Suprapubic skin (tissue), 4 donors: Measurements from ENCODE around the gene SORCS2. TPM values are rescaled to one million over a fixed set of nuclear protein-coding genes. Genes with fewer than 3 reads are reported as not detected.

Source experiments
- DNase-seq, 2 donors: peaks; one replicate each; pipeline ENCODE4 v3.0.0-alpha.2; 2019; ENCODE audit warnings: low spot score in 2 of 2
- H3K27ac ChIP-seq: fragments of 200-600 bp; sonication (generic); one replicate; pipeline ENCODE4 v1.5.1; 2019
- H3K27me3 ChIP-seq: fragments of 200-600 bp; sonication (generic); one replicate; pipeline ENCODE4 v1.5.1; 2019
- H3K36me3 ChIP-seq: fragments of 200-600 bp; sonication (generic); one replicate; pipeline ENCODE4 v1.5.1; 2019
- H3K4me1 ChIP-seq: fragments of 200-600 bp; sonication (generic); one replicate; pipeline ENCODE4 v1.5.1; 2019
- H3K4me3 ChIP-seq: fragments of 200-600 bp; sonication (generic); one replicate; pipeline ENCODE4 v1.5.1; 2019; ENCODE audit warnings: mild to moderate bottlenecking
- H3K9me3 ChIP-seq: fragments of 200-600 bp; sonication (generic); one replicate; pipeline ENCODE4 v1.5.1; 2019
- EP300 ChIP-seq: sonication (generic); formaldehyde crosslinking; IDR thresholded peaks from one replicate; pipeline ENCODE4 v1.6.1; 2017; ENCODE audit warnings: antibody characterized with exemption
- POLR2A ChIP-seq, 2 donors: fragments of 450-650 bp; IDR thresholded peaks; one replicate each; pipeline ENCODE4 v1.6.1; 2017; ENCODE audit warnings: antibody characterized with exemption in 2 of 2, mild to moderate bottlenecking in 2 of 2, moderate library complexity in 2 of 2
- POLR2AphosphoS5 ChIP-seq, 3 donors: sonication (generic); formaldehyde crosslinking; IDR thresholded peaks; one replicate each; pipeline ENCODE4 v1.6.1; 2017; ENCODE audit warnings: antibody characterized with exemption in 3 of 3
- WGBS: methylation state at CpG from one replicate; pipeline ENCODE4 v1.1.5; 2018; 5-methylcytosine and 5-hydroxymethylcytosine counted together
- total RNA-seq, 4 donors: library from RNA; depleted of rRNA; stranded (reverse); fragments of >200 nt; gene quantifications; one replicate each; pipeline ENCODE4 v1.1.0, GENCODE V29; 2016
- TF ChIP-seq, protein P1 (sequence below), 2 donors: fragments of 200-600 bp in 1 of 2; fragments of 450-650 bp in 1 of 2; sonication (generic) in 1 of 2; IDR thresholded peaks; one replicate each; pipeline ENCODE4 v1.5.1; 2016 to 2019; ENCODE audit warnings: antibody characterized with exemption in 2 of 2, mild to moderate bottlenecking in 1 of 2, moderate library complexity in 1 of 2

Gene SORCS2
- total RNA-seq, 4 donors from 2014 or later, result 0.94 to 4.6 (median 1.3) TPM

DNA sequence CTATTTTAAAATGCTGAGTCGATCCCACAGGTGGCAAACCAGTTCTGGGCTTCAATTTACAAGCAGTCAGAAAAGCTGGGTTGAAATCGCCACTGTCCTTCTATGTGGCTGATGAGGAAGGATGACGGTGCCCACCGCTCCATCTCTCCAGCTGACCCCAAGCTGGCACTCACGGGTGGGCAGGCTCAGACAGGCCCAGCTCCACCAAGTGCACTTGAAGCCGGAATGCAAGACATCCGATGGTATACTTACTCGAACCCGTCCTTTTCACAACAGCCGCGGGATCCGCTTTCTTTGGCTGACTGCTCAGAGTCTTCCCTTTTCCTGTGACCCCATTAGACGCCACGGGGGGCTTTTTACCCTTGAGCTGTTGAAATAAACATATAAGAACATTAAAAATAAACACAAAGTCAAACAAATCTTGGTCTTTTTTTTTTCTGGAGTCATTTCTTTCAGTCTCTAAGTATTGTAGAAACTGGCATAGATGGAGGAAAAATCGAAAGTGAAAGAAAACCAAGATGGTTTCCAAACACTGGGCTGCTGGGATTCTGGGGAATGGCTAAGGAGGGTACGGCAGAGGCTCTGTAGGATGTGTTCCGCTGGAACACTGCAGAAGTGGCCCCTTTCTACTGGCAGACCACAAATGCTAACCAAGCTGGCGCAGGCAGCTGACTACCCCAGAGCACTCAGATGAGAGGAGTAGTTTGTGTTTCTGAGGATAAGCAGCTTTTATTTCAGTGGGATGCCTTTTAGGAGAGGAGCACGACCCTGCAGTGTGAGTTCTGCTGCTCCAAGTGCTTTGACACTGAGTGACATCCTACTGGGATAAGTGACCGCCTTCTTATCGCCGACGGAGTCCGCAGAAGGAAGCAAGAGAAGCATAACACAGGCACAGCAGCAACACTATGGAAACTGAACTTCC is 586.4 kb downstream of the SORCS2 start:
- TF ChIP-seq POLR2A (IDR thresholded peaks at IDR 0.05) (no peak), POLR2AphosphoS5 (IDR thresholded peaks at IDR 0.05) (no peak), EP300 (no peak)
- TF ChIP-seq, protein P1, sequence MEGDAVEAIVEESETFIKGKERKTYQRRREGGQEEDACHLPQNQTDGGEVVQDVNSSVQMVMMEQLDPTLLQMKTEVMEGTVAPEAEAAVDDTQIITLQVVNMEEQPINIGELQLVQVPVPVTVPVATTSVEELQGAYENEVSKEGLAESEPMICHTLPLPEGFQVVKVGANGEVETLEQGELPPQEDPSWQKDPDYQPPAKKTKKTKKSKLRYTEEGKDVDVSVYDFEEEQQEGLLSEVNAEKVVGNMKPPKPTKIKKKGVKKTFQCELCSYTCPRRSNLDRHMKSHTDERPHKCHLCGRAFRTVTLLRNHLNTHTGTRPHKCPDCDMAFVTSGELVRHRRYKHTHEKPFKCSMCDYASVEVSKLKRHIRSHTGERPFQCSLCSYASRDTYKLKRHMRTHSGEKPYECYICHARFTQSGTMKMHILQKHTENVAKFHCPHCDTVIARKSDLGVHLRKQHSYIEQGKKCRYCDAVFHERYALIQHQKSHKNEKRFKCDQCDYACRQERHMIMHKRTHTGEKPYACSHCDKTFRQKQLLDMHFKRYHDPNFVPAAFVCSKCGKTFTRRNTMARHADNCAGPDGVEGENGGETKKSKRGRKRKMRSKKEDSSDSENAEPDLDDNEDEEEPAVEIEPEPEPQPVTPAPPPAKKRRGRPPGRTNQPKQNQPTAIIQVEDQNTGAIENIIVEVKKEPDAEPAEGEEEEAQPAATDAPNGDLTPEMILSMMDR (IDR thresholded peaks at IDR 0.05), result no peak
- Histone ChIP-seq H3K4me3 (no peak overlapping the region), H3K27ac (no peak overlapping the region), H3K4me1 (peaks cover 14% of the 10 kb centered on the region), H3K36me3 (peaks cover 45% of the 10 kb centered on the region), H3K9me3 (no peaks in the 10 kb centered on the region), H3K27me3 (no peaks in the 10 kb centered on the region)
- peak in 1 of 2 donors; percentile 54 for DNase-seq
- 85% methylated on average over 24 of the region's 24 CpGs for WGBS

DNA sequence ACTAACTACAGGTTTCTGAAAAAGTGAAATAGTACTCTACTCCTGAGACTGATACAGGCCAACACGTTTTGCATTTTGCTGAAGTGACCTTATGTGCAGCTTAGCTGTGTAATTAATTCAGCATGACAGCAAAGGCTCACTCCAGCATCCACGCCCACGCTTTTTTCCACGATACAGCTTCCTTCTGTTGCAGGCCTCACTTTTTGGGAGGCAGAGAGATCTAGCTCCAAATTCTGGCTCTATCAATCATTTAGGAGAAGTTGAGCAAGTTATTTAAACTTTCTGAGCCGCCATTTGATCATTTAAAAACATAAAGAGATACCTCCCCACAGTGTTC is 587.1 kb downstream of the SORCS2 start:
- WGBS, result 60% methylated on average over 5 of the region's 5 CpGs
- Histone ChIP-seq H3K4me3 (no peak overlapping the region), H3K9me3 (no peaks in the 10 kb centered on the region), H3K27ac (no peak overlapping the region), H3K36me3 (peaks cover 39% of the 10 kb centered on the region), H3K4me1 (peaks cover 14% of the 10 kb centered on the region), H3K27me3 (no peaks in the 10 kb centered on the region)
- peak in 1 of 2 donors; percentile 56 for DNase-seq
- TF ChIP-seq POLR2A (IDR thresholded peaks at IDR 0.05) (no peak), POLR2AphosphoS5 (IDR thresholded peaks at IDR 0.05) (no peak), EP300 (no peak)
- TF ChIP-seq, protein P1 (IDR thresholded peaks at IDR 0.05), result no peak

DNA sequence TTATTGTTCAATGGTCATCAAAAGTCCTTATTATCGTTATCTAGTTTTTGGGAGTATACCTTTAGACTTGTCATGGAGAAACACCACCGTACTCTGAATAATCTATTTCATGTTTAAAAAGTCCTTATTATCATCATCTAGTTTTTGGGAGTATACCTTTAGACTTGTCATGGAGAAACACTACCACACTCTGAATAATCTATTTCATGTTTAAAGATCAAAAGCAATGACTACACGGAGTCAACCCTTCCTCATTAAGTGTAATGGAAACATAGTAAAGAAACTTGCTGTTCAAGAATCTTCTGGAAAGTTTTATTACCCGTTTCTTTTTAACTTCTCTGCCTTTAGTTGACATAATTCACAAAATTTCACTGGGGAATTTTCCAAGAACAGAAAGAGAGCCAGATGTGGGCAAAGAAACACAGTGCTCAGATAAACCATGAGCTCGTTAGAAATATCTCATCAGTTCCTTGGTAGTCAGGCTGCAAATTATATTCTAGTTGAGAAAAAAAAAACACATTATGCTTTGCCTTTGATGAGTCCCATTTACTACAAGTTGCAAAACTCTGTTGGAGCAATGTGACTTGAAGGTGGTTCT is 588.5 kb downstream of the SORCS2 start:
- Histone ChIP-seq H3K4me3 (no peak overlapping the region), H3K9me3 (no peaks in the 10 kb centered on the region), H3K4me1 (peaks cover 14% of the 10 kb centered on the region), H3K36me3 (peaks cover 44% of the 10 kb centered on the region), H3K27me3 (no peaks in the 10 kb centered on the region), H3K27ac (no peak overlapping the region)
- no peak for DNase-seq
- 73% methylated on average over 5 of the region's 5 CpGs for WGBS
- no peak for TF ChIP-seq POLR2A (IDR thresholded peaks at IDR 0.05)
- TF ChIP-seq EP300, result no peak
- TF ChIP-seq, protein P1 (IDR thresholded peaks at IDR 0.05), result no peak
- TF ChIP-seq POLR2AphosphoS5 (IDR thresholded peaks at IDR 0.05), result no peak

DNA sequence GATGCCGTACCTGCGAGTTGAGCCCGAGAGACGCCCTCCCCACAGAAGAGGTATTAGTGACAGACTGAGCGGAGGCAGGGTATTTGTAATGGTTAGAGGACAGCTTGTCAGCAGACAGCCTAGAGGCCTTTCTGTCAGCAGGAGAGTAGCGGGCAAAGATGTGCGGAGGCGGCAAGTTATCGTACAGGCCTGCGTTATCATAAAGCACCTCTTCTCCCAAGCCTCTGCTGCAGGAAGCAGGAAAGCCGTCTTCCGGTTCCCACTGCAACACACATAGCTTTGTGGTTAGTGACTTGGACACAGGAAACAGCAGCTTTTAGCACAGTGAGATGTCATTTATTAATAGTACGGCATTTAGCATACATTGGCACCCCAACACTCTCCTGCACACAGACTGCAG is 589.0 kb downstream of the SORCS2 start:
- WGBS, result 66% methylated on average over 12 of the region's 13 CpGs
- DNase-seq, result peak in 1 of 2 donors; percentile 32
- TF ChIP-seq, protein P1 (IDR thresholded peaks at IDR 0.05), result no peak
- Histone ChIP-seq H3K9me3 (no peaks in the 10 kb centered on the region), H3K4me1 (peaks cover 14% of the 10 kb centered on the region), H3K36me3 (peaks cover 44% of the 10 kb centered on the region), H3K4me3 (no peak overlapping the region), H3K27me3 (no peaks in the 10 kb centered on the region), H3K27ac (no peak overlapping the region)

DNA sequence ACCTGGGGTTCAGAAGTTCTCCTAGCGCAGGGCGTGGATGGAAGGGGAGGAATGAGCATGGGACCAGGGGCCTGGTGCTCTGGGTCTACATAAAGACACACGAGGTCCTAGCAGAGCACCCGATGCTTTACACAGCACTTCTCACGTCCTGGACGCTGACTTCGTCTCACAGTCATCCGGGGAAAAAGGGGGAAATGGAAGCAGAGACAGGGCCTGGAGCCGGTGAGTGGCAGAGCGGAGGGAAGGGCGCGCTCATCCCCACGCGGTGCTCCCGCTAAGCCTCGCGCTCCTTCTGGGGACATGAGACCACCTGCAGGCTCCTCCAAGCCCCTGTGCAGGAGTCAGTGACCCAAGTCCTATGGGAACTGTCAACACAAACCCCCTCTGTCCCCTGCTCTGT is 589.7 kb downstream of the SORCS2 start:
- Histone ChIP-seq H3K27me3 (no peaks in the 10 kb centered on the region), H3K4me1 (peaks cover 14% of the 10 kb centered on the region), H3K36me3 (peaks cover 42% of the 10 kb centered on the region), H3K9me3 (no peaks in the 10 kb centered on the region), H3K4me3 (no peak overlapping the region), H3K27ac (no peak overlapping the region)
- no peak for TF ChIP-seq POLR2AphosphoS5 (IDR thresholded peaks at IDR 0.05)
- TF ChIP-seq POLR2A (IDR thresholded peaks at IDR 0.05), result no peak
- TF ChIP-seq, protein P1 (IDR thresholded peaks at IDR 0.05), result no peak
- TF ChIP-seq EP300, result no peak
- 79% methylated on average over 17 of the region's 17 CpGs for WGBS
- DNase-seq, result peak in 1 of 2 donors; percentile 28
